B cell (primary cell): Measurements from ENCODE around the gene ARHGAP6. TPM values are rescaled to one million over a fixed set of nuclear protein-coding genes. Genes with fewer than 3 reads are reported as not detected.

Experiments
- ATAC-seq: fragments of 200-7000 bp; cut with Tn5 transposase; one replicate; pipeline ENCODE4 v1.10.0; 2021; ENCODE audit warnings: low read depth, mild to moderate bottlenecking, moderate number of reproducible peaks, moderate library complexity
- CTCF ChIA-PET: fragments of 350-600 bp; sonication (Branson Sonifier 250); formaldehyde crosslinking; loops from one replicate; lab custom pipeline; 2021; ENCODE audit warnings: antibody characterized with exemption, inconsistent platforms; lab: Charles Lee
- POLR2A ChIA-PET: fragments of 350-600 bp; sonication (Branson Sonifier 250); formaldehyde crosslinking; loops from one replicate; lab custom pipeline; 2021; ENCODE audit warnings: antibody characterized with exemption; lab: Charles Lee
- DNase-seq: peaks from one replicate; pipeline ENCODE4 v3.0.0; 2013
- H2AFZ ChIP-seq: 2 replicates; pipeline ENCODE4 v1.6.1; 2012; ENCODE audit warnings: mild to moderate bottlenecking, low read depth, low read length; ENCODE audit not compliant: insufficient read depth, poor library complexity, severe bottlenecking
- H3K27ac ChIP-seq, 2 donors: 1 replicate in 1 of 2; 2 replicates in 1 of 2; pipeline ENCODE4 v1.5.1; 2012 to 2013; ENCODE audit warnings: low read length in 2 of 2, mild to moderate bottlenecking in 2 of 2, moderate library complexity in 1 of 2
- H3K27me3 ChIP-seq, 4 experiments: fragments of 200-600 bp in 1 of 4; sonication (generic) in 1 of 4; replicated peaks in 1 of 4; 1 replicate in 2 of 4; 2 replicates in 2 of 4; pipeline versions ENCODE4 v1.6.1 to v1.7.0; 2013 to 2016; ENCODE audit warnings: low read length in 3 of 4, mild to moderate bottlenecking in 2 of 4, mixed read lengths in 1 of 4, moderate library complexity in 1 of 4; ENCODE audit not compliant: insufficient read depth in 4 of 4, control insufficient read depth in 3 of 4; ENCODE audit errors: control extremely low read depth in 1 of 4
- H3K36me3 ChIP-seq, 2 experiments: replicated peaks in 1 of 2; 1 replicate in 1 of 2; 2 replicates in 1 of 2; pipeline versions ENCODE4 v1.6.1 to v1.7.1; 2013; ENCODE audit warnings: low read length in 1 of 2; ENCODE audit not compliant: insufficient read depth in 2 of 2, control insufficient read depth in 1 of 2; ENCODE audit errors: control extremely low read depth in 1 of 2, extremely low read depth in 1 of 2
- H3K4me1 ChIP-seq, 2 donors: fragments of 200-600 bp in 1 of 2; sonication (generic) in 1 of 2; 1 replicate in 1 of 2; 2 replicates in 1 of 2; pipeline versions ENCODE4 v1.5.1 to v1.6.1; 2013 to 2017; ENCODE audit warnings: low read length in 2 of 2; ENCODE audit not compliant: control insufficient read depth in 2 of 2, insufficient read depth in 2 of 2
- H3K4me2 ChIP-seq: replicated peaks from 2 replicates; pipeline ENCODE3; 2012; ENCODE audit warnings: mild to moderate bottlenecking, low read depth, low read length; ENCODE audit not compliant: poor library complexity, severe bottlenecking
- H3K4me3 ChIP-seq, 5 experiments: fragments of 200-600 bp in 1 of 5; sonication (generic) in 1 of 5; 1 replicate in 3 of 5; 2 replicates in 2 of 5; pipeline versions ENCODE4 v1.5.1 to v1.7.0; 2011 to 2016; ENCODE audit warnings: low read length in 4 of 5, mild to moderate bottlenecking in 4 of 5, low read depth in 2 of 5, control low read depth in 1 of 5, moderate library complexity in 1 of 5; ENCODE audit not compliant: insufficient read depth in 1 of 5; ENCODE audit errors: control extremely low read depth in 1 of 5, extremely low read depth in 1 of 5
- H3K79me2 ChIP-seq: fragments of 200-600 bp; sonication (generic); one replicate; pipeline ENCODE4 v1.6.0; 2016; ENCODE audit warnings: low read length; ENCODE audit not compliant: control insufficient read depth, insufficient read depth
- H3K9ac ChIP-seq: fragments of 200-600 bp; sonication (generic); 2 replicates; pipeline ENCODE4 v1.6.1; 2017; ENCODE audit warnings: mild to moderate bottlenecking, low read length, moderate library complexity
- H3K9me3 ChIP-seq, 3 donors: one replicate each; pipeline versions ENCODE4 v1.6.1 to v1.7.1; 2013; ENCODE audit warnings: low read length in 2 of 3; ENCODE audit not compliant: control insufficient read depth in 2 of 3, insufficient read depth in 1 of 3; ENCODE audit errors: control extremely low read depth in 1 of 3
- H4K20me1 ChIP-seq: 2 replicates; pipeline ENCODE4 v1.6.0; 2012; ENCODE audit warnings: mild to moderate bottlenecking, low read length; ENCODE audit not compliant: insufficient read depth, control insufficient read depth, poor library complexity, severe bottlenecking
- H3K27ac Mint-ChIP-seq: one replicate; pipeline ENCODE4 v1.8.0; 2021; ENCODE audit warnings: mixed read lengths
- H3K27me3 Mint-ChIP-seq: one replicate; pipeline ENCODE4 v1.8.0; 2021; ENCODE audit warnings: mixed read lengths
- H3K4me1 Mint-ChIP-seq: one replicate; pipeline ENCODE4 v1.8.0; 2021; ENCODE audit warnings: mixed read lengths
- H3K4me3 Mint-ChIP-seq: one replicate; pipeline ENCODE4 v1.8.0; 2021; ENCODE audit warnings: mixed read lengths
- H3K9me3 Mint-ChIP-seq: one replicate; pipeline ENCODE4 v1.8.0; 2022; ENCODE audit warnings: mixed read lengths; ENCODE audit not compliant: insufficient read depth
- CTCF ChIP-seq: fragments of 200-600 bp; IDR thresholded peaks from one replicate; pipeline ENCODE4 v1.8.0; 2022; ENCODE audit warnings: antibody characterized with exemption, mild to moderate bottlenecking
- EZH2 ChIP-seq: IDR thresholded peaks from 2 replicates; pipeline ENCODE4 v1.6.1; 2012; ENCODE audit warnings: borderline replicate concordance, low read depth, mild to moderate bottlenecking, moderate library complexity, low read length; ENCODE audit not compliant: insufficient read depth, poor library complexity, severe bottlenecking
- WGBS: methylation state at CpG from one replicate; pipeline ENCODE4 v1.1.5; 2013; ENCODE audit warnings: missing lambda C conversion rate; ENCODE audit not compliant: insufficient coverage; 5-methylcytosine and 5-hydroxymethylcytosine counted together
- intact Hi-C: fragments of 100-400 bp; cut with micrococcal nuclease; formaldehyde crosslinking; loops from one replicate; pipeline ENCODE4 v1.10.0; 2022
- polyA plus RNA-seq: library from polyadenylated mRNA; depleted of rRNA; stranded (reverse); fragments of >200 nt; gene quantifications from 2 replicates; pipeline ENCODE4 v1.2.3, GENCODE V29; 2012
- total RNA-seq, 2 donors: library from RNA; stranded (reverse); fragments of 120-200 nt in 1 of 2; gene quantifications; 1 replicate in 1 of 2; 2 replicates in 1 of 2; pipeline versions ENCODE4 v1.2.3 to v1.2.4, GENCODE V29; 2013 to 2022

The ARHGAP6 gene
- total and polyA plus RNA-seq, 2 donors (not counting 1 experiment from before 2014, with no cell fraction given), result 1.6 to 2.6 TPM

- DNase-seq (no peak), ATAC-seq (no peak)
- CTCF ChIA-PET, result no interaction called here
- Mint-ChIP-seq H3K9me3 (no peaks in the 10 kb centered on the region), H3K27me3 (peaks cover 6% of the 10 kb centered on the region), H3K4me1 (no peaks in the 10 kb centered on the region), H3K27ac (no peak overlapping the region), H3K4me3 (no peak overlapping the region)
- WGBS, result no CpG with 5 or more reads among the region's 2 CpGs
- H3K27ac ChIP-seq, result no peak overlapping the region
- no peaks in the 10 kb centered on the region for H4K20me1 ChIP-seq
- no peaks in the 10 kb centered on the region for H3K4me1 ChIP-seq
- POLR2A ChIA-PET, result no interaction called here
- peaks cover 0 to 4% (median 2%) of the 10 kb centered on the region in 4 experiments for H3K27me3 ChIP-seq
- no peak overlapping the region for H2AFZ ChIP-seq
- no peak for TF ChIP-seq CTCF
- intact Hi-C loops, result no loop called here
- no peak overlapping the region for H3K4me2 ChIP-seq
- no peaks in the 10 kb centered on the region for H3K9me3 ChIP-seq
- H3K36me3 ChIP-seq, result no peaks in the 10 kb centered on the region
- no peak overlapping the region for H3K4me3 ChIP-seq
- H3K79me2 ChIP-seq, result no peaks in the 10 kb centered on the region
- H3K9ac ChIP-seq, result no peak overlapping the region
Measured at GRCh38 chrX:11546917-11547316, 118.8 kb downstream of the ARHGAP6 start.

GRCh38 chrX:11543249-11543648 lies 122.5 kb downstream of the ARHGAP6 start:
- no CpG with 5 or more reads among the region's 1 CpG for WGBS
- Mint-ChIP-seq H3K4me1 (no peaks in the 10 kb centered on the region), H3K27ac (no peak overlapping the region), H3K9me3 (no peaks in the 10 kb centered on the region), H3K27me3 (peaks cover 3% of the 10 kb centered on the region), H3K4me3 (no peak overlapping the region)
- Histone ChIP-seq H3K4me1 (no peaks in the 10 kb centered on the region), H3K79me2 (no peaks in the 10 kb centered on the region), H3K36me3 (no peaks in the 10 kb centered on the region), H3K9me3 (no peaks in the 10 kb centered on the region), H3K27me3 (peaks cover 0 to 4% (median 0%) of the 10 kb centered on the region in 4 experiments), H3K9ac (no peak overlapping the region), H3K4me2 (no peak overlapping the region), H3K27ac (no peak overlapping the region), H2AFZ (no peak overlapping the region), H3K4me3 (no peak overlapping the region), H4K20me1 (no peaks in the 10 kb centered on the region)
- intact Hi-C loops, result no loop called here
- TF ChIP-seq CTCF, result no peak
- TF ChIP-seq EZH2, result no peak
- ATAC-seq (no peak), DNase-seq (no peak)
- ChIA-PET CTCF (no interaction called here), POLR2A (no interaction called here)
